H1 (cell line): Measurements from ENCODE around the gene KCNC1. TPM values are rescaled to one million over a fixed set of nuclear protein-coding genes. Genes with fewer than 3 reads are reported as not detected.

Experiments
- JUND ChIP-seq: IDR thresholded peaks from 2 replicates; pipeline ENCODE4 v1.6.1; 2011; ENCODE audit warnings: mild to moderate bottlenecking, improper control_type of control experiment, low read length
- MAX ChIP-seq: IDR thresholded peaks from 2 replicates; pipeline ENCODE4 v1.6.1; 2012; ENCODE audit warnings: inconsistent platforms
- NANOG ChIP-seq: IDR thresholded peaks from 2 replicates; pipeline ENCODE4 v1.6.1; 2011; ENCODE audit warnings: low read length, low read depth, mild to moderate bottlenecking, inconsistent platforms; ENCODE audit not compliant: insufficient read depth, poor library complexity, severe bottlenecking
- PHF8 ChIP-seq: fragments of 200-600 bp; sonication (generic); conservative IDR thresholded peaks from 2 replicates; pipeline ENCODE4 v1.7.1; 2012; ENCODE audit warnings: low read depth, mild to moderate bottlenecking, inconsistent platforms, low read length, moderate library complexity
- RXRA ChIP-seq: IDR thresholded peaks from 2 replicates; pipeline ENCODE4 v1.6.1; 2011; ENCODE audit warnings: low read depth, mild to moderate bottlenecking, low read length, moderate library complexity; ENCODE audit not compliant: insufficient read depth
- SRF ChIP-seq: IDR thresholded peaks from 2 replicates; pipeline ENCODE4 v1.6.1; 2011; ENCODE audit warnings: mild to moderate bottlenecking, low read depth, low read length, moderate library complexity
- TEAD4 ChIP-seq: IDR thresholded peaks from 2 replicates; pipeline ENCODE4 v1.6.1; 2012; ENCODE audit warnings: low read depth, low read length, inconsistent platforms, mixed read lengths
- ZNF274 ChIP-seq: IDR thresholded peaks from 2 replicates; pipeline ENCODE4 v1.7.0; 2012; ENCODE audit warnings: low read length, borderline replicate concordance; ENCODE audit errors: extremely low read depth
- polyA plus RNA-seq, 7 experiments: library from polyadenylated mRNA; depleted of rRNA in 3 of 7; stranded (reverse) in 5 of 7; unstranded in 2 of 7; fragments of >200 nt in 5 of 7; fragments of 200-250 nt in 2 of 7; gene quantifications; 1 replicate in 5 of 7; 2 replicates in 1 of 7; 4 replicates in 1 of 7; pipeline versions ENCODE4 v1.2.1 to v1.2.3, GENCODE V29; 2011 to 2013; ENCODE audit warnings: missing spikeins in 2 of 7, mixed read lengths in 2 of 7
- total RNA-seq: library from RNA; stranded (reverse); fragmentation: NEBNext Ultra II Directional; extraction: Animal tissue kit (Norgen Biotek cat#: 25700); gene quantifications from 2 replicates; pipeline ENCODE4 v1.2.1, GENCODE V29; 2021
- TF ChIP-seq, protein P1 (sequence below): IDR thresholded peaks from 2 replicates; pipeline ENCODE4 v1.6.1; 2012; ENCODE audit warnings: inconsistent platforms
- TF ChIP-seq, protein P2 (sequence below): fragments of 300-600 bp; sonication (generic); IDR thresholded peaks from 2 replicates; pipeline ENCODE4 v1.7.1; 2012; ENCODE audit warnings: low read length, moderate library complexity, mild to moderate bottlenecking, inconsistent platforms; ENCODE audit not compliant: insufficient replicate concordance

KCNC1 gene
- total and polyA plus RNA-seq, 2 of the 8 experiments (the other 6 are each of a cell fraction or from before 2014, with no cell fraction given), result 0.11 to 0.26 TPM

DNA sequence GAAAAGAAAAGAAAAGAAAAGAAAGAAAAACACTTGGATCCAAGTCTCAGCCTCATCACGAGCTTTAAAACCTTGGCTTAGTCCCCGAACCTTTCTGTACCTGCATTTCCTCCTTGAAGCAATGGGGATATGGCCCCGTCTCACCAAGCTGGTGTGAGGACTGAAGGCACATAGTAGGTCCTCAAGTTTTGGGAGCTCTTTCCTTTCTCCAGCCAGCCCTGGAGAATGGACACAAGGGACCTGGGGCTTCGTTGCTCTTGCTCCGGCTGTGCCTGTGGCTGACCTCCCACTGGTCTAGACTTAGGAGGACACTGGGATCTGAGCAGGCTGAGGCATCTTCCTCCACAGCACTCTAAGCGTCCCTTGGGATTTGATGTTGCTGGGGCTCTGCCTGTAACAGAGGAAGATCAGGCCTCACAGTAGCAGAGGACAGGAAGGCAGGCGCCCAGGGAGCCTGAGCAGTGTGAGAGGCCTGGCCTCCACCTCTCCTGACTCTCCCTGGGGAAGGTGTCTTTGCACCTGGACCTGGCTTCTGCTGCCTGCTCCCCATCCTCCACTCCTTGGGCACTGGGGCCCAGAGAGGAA, 32.8 kb downstream of the KCNC1 start (continued):
- TF ChIP-seq RXRA, result no peak
- TF ChIP-seq, protein P1, sequence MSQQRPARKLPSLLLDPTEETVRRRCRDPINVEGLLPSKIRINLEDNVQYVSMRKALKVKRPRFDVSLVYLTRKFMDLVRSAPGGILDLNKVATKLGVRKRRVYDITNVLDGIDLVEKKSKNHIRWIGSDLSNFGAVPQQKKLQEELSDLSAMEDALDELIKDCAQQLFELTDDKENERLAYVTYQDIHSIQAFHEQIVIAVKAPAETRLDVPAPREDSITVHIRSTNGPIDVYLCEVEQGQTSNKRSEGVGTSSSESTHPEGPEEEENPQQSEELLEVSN, result no peak
- no peak for TF ChIP-seq PHF8
- TF ChIP-seq, protein P2, sequence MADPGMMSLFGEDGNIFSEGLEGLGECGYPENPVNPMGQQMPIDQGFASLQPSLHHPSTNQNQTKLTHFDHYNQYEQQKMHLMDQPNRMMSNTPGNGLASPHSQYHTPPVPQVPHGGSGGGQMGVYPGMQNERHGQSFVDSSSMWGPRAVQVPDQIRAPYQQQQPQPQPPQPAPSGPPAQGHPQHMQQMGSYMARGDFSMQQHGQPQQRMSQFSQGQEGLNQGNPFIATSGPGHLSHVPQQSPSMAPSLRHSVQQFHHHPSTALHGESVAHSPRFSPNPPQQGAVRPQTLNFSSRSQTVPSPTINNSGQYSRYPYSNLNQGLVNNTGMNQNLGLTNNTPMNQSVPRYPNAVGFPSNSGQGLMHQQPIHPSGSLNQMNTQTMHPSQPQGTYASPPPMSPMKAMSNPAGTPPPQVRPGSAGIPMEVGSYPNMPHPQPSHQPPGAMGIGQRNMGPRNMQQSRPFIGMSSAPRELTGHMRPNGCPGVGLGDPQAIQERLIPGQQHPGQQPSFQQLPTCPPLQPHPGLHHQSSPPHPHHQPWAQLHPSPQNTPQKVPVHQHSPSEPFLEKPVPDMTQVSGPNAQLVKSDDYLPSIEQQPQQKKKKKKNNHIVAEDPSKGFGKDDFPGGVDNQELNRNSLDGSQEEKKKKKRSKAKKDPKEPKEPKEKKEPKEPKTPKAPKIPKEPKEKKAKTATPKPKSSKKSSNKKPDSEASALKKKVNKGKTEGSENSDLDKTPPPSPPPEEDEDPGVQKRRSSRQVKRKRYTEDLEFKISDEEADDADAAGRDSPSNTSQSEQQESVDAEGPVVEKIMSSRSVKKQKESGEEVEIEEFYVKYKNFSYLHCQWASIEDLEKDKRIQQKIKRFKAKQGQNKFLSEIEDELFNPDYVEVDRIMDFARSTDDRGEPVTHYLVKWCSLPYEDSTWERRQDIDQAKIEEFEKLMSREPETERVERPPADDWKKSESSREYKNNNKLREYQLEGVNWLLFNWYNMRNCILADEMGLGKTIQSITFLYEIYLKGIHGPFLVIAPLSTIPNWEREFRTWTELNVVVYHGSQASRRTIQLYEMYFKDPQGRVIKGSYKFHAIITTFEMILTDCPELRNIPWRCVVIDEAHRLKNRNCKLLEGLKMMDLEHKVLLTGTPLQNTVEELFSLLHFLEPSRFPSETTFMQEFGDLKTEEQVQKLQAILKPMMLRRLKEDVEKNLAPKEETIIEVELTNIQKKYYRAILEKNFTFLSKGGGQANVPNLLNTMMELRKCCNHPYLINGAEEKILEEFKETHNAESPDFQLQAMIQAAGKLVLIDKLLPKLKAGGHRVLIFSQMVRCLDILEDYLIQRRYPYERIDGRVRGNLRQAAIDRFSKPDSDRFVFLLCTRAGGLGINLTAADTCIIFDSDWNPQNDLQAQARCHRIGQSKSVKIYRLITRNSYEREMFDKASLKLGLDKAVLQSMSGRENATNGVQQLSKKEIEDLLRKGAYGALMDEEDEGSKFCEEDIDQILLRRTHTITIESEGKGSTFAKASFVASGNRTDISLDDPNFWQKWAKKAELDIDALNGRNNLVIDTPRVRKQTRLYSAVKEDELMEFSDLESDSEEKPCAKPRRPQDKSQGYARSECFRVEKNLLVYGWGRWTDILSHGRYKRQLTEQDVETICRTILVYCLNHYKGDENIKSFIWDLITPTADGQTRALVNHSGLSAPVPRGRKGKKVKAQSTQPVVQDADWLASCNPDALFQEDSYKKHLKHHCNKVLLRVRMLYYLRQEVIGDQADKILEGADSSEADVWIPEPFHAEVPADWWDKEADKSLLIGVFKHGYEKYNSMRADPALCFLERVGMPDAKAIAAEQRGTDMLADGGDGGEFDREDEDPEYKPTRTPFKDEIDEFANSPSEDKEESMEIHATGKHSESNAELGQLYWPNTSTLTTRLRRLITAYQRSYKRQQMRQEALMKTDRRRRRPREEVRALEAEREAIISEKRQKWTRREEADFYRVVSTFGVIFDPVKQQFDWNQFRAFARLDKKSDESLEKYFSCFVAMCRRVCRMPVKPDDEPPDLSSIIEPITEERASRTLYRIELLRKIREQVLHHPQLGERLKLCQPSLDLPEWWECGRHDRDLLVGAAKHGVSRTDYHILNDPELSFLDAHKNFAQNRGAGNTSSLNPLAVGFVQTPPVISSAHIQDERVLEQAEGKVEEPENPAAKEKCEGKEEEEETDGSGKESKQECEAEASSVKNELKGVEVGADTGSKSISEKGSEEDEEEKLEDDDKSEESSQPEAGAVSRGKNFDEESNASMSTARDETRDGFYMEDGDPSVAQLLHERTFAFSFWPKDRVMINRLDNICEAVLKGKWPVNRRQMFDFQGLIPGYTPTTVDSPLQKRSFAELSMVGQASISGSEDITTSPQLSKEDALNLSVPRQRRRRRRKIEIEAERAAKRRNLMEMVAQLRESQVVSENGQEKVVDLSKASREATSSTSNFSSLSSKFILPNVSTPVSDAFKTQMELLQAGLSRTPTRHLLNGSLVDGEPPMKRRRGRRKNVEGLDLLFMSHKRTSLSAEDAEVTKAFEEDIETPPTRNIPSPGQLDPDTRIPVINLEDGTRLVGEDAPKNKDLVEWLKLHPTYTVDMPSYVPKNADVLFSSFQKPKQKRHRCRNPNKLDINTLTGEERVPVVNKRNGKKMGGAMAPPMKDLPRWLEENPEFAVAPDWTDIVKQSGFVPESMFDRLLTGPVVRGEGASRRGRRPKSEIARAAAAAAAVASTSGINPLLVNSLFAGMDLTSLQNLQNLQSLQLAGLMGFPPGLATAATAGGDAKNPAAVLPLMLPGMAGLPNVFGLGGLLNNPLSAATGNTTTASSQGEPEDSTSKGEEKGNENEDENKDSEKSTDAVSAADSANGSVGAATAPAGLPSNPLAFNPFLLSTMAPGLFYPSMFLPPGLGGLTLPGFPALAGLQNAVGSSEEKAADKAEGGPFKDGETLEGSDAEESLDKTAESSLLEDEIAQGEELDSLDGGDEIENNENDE, result no peak
- no peak for TF ChIP-seq SRF
- TF ChIP-seq JUND, result no peak
- TF ChIP-seq ZNF274, result no peak
- TF ChIP-seq MAX, result no peak
- no peak for TF ChIP-seq NANOG
- TF ChIP-seq TEAD4, result no peak
